Measurements from ENCODE around the gene EFCAB12. TPM values are rescaled to one million over a fixed set of nuclear protein-coding genes. Genes with fewer than 3 reads are reported as not detected.
A peak's percentile ranks its signal among the peaks of the same experiment; 100 is the strongest.

Gene EFCAB12
- total and polyA plus RNA-seq, 2 of the 13 experiments (the other 11 are each of a cell fraction or from before 2014, with no cell fraction given): 0.31 to 2.4 TPM

DNA sequence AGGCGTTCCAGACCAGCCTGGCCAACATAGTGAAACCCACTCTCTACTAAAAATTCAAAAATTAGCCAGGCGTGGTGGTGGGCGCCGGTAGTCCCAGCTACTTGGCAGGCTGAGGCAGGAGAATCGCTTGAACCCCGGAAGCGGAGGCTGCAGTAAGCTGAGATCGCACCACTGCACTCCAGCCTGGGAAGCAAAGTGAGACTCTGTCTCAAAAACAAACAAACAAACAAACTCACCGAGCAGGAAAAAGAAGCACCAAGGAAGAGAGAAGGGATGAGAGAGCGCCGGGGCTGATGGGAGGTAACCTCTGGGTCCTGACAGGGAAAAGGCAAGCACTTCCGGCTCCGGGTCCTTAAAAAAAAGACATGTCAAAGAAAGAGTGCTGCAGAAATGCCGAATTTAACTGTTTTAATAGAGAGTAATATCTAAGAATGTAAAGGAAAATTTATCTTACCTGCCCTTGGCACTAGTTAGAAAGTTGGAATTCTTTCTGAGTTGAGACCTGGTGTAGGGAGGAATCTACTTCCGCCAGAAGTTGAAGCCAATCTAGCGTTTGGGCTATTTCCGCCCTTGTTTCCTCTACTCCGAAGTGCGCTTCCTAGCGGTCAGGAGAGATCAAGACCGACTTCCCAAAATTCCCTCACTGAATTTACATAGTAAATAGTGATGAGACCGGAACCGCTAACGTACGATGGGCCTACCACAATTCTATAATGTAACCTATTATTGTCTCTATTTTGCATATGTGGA is 29.1 kb downstream of the EFCAB12 start (continued):
- TF ChIP-seq, protein P1, sequence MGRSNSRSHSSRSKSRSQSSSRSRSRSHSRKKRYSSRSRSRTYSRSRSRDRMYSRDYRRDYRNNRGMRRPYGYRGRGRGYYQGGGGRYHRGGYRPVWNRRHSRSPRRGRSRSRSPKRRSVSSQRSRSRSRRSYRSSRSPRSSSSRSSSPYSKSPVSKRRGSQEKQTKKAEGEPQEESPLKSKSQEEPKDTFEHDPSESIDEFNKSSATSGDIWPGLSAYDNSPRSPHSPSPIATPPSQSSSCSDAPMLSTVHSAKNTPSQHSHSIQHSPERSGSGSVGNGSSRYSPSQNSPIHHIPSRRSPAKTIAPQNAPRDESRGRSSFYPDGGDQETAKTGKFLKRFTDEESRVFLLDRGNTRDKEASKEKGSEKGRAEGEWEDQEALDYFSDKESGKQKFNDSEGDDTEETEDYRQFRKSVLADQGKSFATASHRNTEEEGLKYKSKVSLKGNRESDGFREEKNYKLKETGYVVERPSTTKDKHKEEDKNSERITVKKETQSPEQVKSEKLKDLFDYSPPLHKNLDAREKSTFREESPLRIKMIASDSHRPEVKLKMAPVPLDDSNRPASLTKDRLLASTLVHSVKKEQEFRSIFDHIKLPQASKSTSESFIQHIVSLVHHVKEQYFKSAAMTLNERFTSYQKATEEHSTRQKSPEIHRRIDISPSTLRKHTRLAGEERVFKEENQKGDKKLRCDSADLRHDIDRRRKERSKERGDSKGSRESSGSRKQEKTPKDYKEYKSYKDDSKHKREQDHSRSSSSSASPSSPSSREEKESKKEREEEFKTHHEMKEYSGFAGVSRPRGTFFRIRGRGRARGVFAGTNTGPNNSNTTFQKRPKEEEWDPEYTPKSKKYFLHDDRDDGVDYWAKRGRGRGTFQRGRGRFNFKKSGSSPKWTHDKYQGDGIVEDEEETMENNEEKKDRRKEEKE (IDR thresholded peaks at IDR 0.05): no peak
- TF ChIP-seq HOXA7 (CRISPR knock-in tag; IDR thresholded peaks at IDR 0.05): no peak
- no peak for TF ChIP-seq ZNF780A (CRISPR knock-in tag; IDR thresholded peaks at IDR 0.05)
- TF ChIP-seq CEBPB (IDR thresholded peaks at IDR 0.05; ENCODE audit: borderline replicate concordance, low read depth, low read length): no peak
- no peak; the same call in 1 of the 2 replicates for TF ChIP-seq HOXA5 (CRISPR knock-in tag; IDR thresholded peaks at IDR 0.05)
- TF ChIP-seq ELF4 (CRISPR knock-in tag; IDR thresholded peaks at IDR 0.05; ENCODE audit: borderline replicate concordance): peak; percentile 98
- TF ChIP-seq ZNF317 (CRISPR knock-in tag; IDR thresholded peaks at IDR 0.05): no peak
- no peak for TF ChIP-seq HNF4G (IDR thresholded peaks at IDR 0.05; ENCODE audit: borderline replicate concordance, low read depth, low read length)
- no peak for TF ChIP-seq HNF4G (CRISPR knock-in tag; IDR thresholded peaks at IDR 0.05; ENCODE audit: borderline replicate concordance, low read depth)
- no peak for TF ChIP-seq ZBTB7A (CRISPR knock-in tag; IDR thresholded peaks at IDR 0.05)
- TF ChIP-seq KMT2B (CRISPR knock-in tag; IDR thresholded peaks at IDR 0.05): peak; percentile 70
- TF ChIP-seq, protein P2, sequence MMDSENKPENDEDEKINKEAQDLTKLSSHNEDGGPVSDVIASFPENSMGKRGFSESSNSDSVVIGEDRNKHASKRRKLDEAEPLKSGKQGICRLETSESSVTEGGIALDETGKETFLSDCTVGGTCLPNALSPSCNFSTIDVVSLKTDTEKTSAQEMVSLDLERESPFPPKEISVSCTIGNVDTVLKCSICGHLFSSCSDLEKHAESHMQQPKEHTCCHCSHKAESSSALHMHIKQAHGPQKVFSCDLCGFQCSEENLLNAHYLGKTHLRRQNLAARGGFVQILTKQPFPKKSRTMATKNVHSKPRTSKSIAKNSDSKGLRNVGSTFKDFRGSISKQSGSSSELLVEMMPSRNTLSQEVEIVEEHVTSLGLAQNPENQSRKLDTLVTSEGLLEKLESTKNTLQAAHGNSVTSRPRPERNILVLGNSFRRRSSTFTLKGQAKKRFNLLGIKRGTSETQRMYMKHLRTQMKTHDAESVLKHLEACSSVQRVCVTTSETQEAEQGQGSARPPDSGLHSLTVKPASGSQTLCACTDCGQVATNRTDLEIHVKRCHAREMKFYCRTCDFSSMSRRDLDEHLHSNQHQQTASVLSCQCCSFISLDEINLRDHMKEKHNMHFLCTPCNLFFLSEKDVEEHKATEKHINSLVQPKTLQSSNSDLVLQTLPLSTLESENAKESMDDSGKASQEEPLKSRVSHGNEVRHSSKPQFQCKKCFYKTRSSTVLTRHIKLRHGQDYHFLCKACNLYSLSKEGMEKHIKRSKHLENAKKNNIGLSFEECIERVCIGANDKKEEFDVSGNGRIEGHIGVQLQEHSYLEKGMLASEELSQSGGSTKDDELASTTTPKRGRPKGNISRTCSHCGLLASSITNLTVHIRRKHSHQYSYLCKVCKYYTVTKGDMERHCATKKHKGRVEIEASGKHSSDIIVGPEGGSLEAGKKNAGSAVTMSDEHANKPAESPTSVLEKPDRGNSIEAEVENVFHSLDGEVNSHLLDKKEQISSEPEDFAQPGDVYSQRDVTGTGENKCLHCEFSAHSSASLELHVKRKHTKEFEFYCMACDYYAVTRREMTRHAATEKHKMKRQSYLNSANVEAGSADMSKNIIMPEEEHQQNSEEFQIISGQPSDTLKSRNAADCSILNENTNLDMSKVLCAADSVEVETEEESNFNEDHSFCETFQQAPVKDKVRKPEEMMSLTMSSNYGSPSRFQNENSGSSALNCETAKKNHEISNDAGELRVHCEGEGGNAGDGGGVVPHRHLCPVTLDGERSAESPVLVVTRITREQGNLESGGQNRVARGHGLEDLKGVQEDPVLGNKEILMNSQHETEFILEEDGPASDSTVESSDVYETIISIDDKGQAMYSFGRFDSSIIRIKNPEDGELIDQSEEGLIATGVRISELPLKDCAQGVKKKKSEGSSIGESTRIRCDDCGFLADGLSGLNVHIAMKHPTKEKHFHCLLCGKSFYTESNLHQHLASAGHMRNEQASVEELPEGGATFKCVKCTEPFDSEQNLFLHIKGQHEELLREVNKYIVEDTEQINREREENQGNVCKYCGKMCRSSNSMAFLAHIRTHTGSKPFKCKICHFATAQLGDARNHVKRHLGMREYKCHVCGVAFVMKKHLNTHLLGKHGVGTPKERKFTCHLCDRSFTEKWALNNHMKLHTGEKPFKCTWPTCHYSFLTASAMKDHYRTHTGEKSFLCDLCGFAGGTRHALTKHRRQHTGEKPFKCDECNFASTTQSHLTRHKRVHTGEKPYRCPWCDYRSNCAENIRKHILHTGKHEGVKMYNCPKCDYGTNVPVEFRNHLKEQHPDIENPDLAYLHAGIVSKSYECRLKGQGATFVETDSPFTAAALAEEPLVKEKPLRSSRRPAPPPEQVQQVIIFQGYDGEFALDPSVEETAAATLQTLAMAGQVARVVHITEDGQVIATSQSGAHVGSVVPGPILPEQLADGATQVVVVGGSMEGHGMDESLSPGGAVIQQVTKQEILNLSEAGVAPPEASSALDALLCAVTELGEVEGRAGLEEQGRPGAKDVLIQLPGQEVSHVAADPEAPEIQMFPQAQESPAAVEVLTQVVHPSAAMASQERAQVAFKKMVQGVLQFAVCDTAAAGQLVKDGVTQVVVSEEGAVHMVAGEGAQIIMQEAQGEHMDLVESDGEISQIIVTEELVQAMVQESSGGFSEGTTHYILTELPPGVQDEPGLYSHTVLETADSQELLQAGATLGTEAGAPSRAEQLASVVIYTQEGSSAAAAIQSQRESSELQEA (CRISPR knock-in tag; IDR thresholded peaks at IDR 0.05; ENCODE audit: not compliant biosample characterization): no peak
- no peak for TF ChIP-seq SETDB1 (CRISPR knock-in tag; IDR thresholded peaks at IDR 0.05; ENCODE audit: borderline replicate concordance)
- no peak for TF ChIP-seq ZNF570 (CRISPR knock-in tag; IDR thresholded peaks at IDR 0.05; ENCODE audit: borderline replicate concordance)
- TF ChIP-seq HNRNPH1 (optimal IDR thresholded peaks at IDR 0.05; ENCODE audit: low read depth, low read length): no peak
- TF ChIP-seq SNAPC2 (CRISPR knock-in tag; IDR thresholded peaks at IDR 0.05): peak; percentile 99
- TF ChIP-seq NFE2 (CRISPR knock-in tag; IDR thresholded peaks at IDR 0.05): no peak
- no peak for TF ChIP-seq ZNF432 (CRISPR knock-in tag; IDR thresholded peaks at IDR 0.05; ENCODE audit: borderline replicate concordance)
- no peak for TF ChIP-seq NFE2L1 (CRISPR knock-in tag; IDR thresholded peaks at IDR 0.05; ENCODE audit: borderline replicate concordance)
- TF ChIP-seq RAD51 (IDR thresholded peaks at IDR 0.05; ENCODE audit: borderline replicate concordance): no peak

All from HepG2 (cell line).